HEK293T (cell line): ENCODE measurements around the gene MYO9A.

ENCODE experiments used
- ARNT ChIP-seq: fragments of 450-650 bp; IDR thresholded peaks from 2 replicates; pipeline ENCODE4 v1.6.1; 2017; ENCODE audit warnings: mild to moderate bottlenecking
- BHLHE40 ChIP-seq: fragments of 450-650 bp; IDR thresholded peaks from 2 replicates; pipeline ENCODE4 v1.6.1; 2016; ENCODE audit warnings: mild to moderate bottlenecking, moderate library complexity, borderline replicate concordance
- FOXA1 ChIP-seq: fragments of 450-650 bp; IDR thresholded peaks from 2 replicates; pipeline ENCODE4 v1.6.1; 2016; ENCODE audit warnings: mild to moderate bottlenecking
- FOXK2 ChIP-seq: fragments of 450-650 bp; IDR thresholded peaks from 2 replicates; pipeline ENCODE4 v1.6.1; 2016; ENCODE audit warnings: mild to moderate bottlenecking
- FOXM1 ChIP-seq: fragments of 450-650 bp; IDR thresholded peaks from 2 replicates; pipeline ENCODE4 v1.6.1; 2017; ENCODE audit warnings: mild to moderate bottlenecking, borderline replicate concordance
- HDGF ChIP-seq: fragments of 450-650 bp; IDR thresholded peaks from 2 replicates; pipeline ENCODE4 v1.6.1; 2017; ENCODE audit warnings: antibody characterized with exemption, borderline replicate concordance
- LEF1 ChIP-seq: fragments of 450-650 bp; IDR thresholded peaks from 2 replicates; pipeline ENCODE4 v1.6.1; 2017; ENCODE audit warnings: mild to moderate bottlenecking, borderline replicate concordance
- SP1 ChIP-seq: fragments of 450-650 bp; IDR thresholded peaks from 2 replicates; pipeline ENCODE4 v1.6.1; 2017

DNA sequence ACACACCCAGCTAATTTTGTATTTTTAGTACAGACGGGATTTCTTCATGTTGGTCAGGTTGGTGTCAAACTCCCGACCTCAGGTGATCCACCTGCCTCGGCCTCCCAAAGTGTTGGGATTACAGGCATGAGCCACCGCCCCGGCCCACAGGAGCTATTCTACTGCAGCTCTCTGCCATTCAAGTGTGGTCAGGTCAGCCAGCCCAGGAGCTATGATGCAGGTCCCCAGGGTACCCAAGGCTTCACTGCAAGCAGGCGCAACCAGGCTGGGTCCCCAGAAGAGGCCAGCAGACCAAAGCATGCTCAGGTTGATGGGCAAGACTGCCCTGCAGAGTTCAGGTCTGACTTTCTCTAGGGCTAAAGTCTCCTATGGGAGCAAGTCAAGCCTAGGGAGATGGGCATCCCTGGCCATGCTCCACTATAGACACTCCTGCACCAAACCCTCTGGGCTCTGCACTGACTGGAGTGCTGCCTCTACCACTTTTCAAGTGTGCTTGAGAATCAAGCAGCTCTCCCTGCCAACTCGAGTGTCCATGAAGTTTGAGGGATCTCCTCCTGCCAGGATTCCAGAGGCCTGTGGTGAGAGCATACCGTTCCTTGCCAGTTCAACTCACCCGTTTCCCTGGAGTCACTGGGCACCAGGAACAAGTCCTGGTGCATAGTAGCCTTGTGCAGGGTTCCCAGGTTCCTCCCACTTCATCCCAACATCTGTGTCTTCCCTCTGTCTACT, 30.9 kb downstream of the MYO9A start:
- no peak for TF ChIP-seq FOXA1
- TF ChIP-seq FOXM1: no peak
- TF ChIP-seq SP1: no peak
- TF ChIP-seq BHLHE40: no peak
- no peak for TF ChIP-seq HDGF
- TF ChIP-seq FOXK2: no peak
- TF ChIP-seq ARNT: no peak
- no peak for TF ChIP-seq LEF1
